Ishikawa (cell line): ENCODE measurements around the gene CADM2.

ENCODE experiments used
- CEBPB ChIP-seq: IDR thresholded peaks from 2 replicates; pipeline ENCODE4 v1.6.1; 2012
- CREB1 ChIP-seq: IDR thresholded peaks from 2 replicates; pipeline ENCODE4 v1.6.1; 2012; ENCODE audit warnings: low read depth
- EGR1 ChIP-seq: IDR thresholded peaks from 2 replicates; pipeline ENCODE4 v1.6.1; 2012
- EP300 ChIP-seq: IDR thresholded peaks from 2 replicates; pipeline ENCODE4 v1.6.1; 2012; ENCODE audit warnings: borderline replicate concordance
- FOXM1 ChIP-seq: IDR thresholded peaks from 2 replicates; pipeline ENCODE4 v1.6.1; 2012; ENCODE audit warnings: low read depth, borderline replicate concordance
- MAX ChIP-seq: IDR thresholded peaks from 2 replicates; pipeline ENCODE4 v1.6.1; 2012
- NFIC ChIP-seq: IDR thresholded peaks from 2 replicates; pipeline ENCODE4 v1.6.1; 2012
- RAD21 ChIP-seq: IDR thresholded peaks from 2 replicates; pipeline ENCODE4 v1.6.1; 2012; ENCODE audit warnings: low read depth
- REST ChIP-seq: IDR thresholded peaks from 2 replicates; pipeline ENCODE4 v1.6.1; 2012; ENCODE audit warnings: low read depth, mild to moderate bottlenecking
- TAF1 ChIP-seq: IDR thresholded peaks from 2 replicates; pipeline ENCODE4 v1.6.1; 2012; ENCODE audit warnings: low read depth, mild to moderate bottlenecking
- TCF12 ChIP-seq: IDR thresholded peaks from 2 replicates; pipeline ENCODE4 v1.6.1; 2012; ENCODE audit warnings: low read depth
- TEAD4 ChIP-seq: IDR thresholded peaks from 2 replicates; pipeline ENCODE4 v1.6.1; 2012
- USF1 ChIP-seq: IDR thresholded peaks from 2 replicates; pipeline ENCODE4 v1.6.1; 2012
- YY1 ChIP-seq: IDR thresholded peaks from 2 replicates; pipeline ENCODE4 v1.6.1; 2012; ENCODE audit warnings: low read depth
- ZBTB7A ChIP-seq: IDR thresholded peaks from 2 replicates; pipeline ENCODE4 v1.6.1; 2012; ENCODE audit warnings: low read depth

CADM2 gene

GRCh38 chr3:85193565-85193964 is 234.8 kb downstream of the CADM2 start:
- TF ChIP-seq EGR1: no peak
- TF ChIP-seq TAF1: no peak
- TF ChIP-seq TEAD4: no peak
- no peak for TF ChIP-seq CREB1
- no peak for TF ChIP-seq ZBTB7A
- no peak for TF ChIP-seq CEBPB

- TF ChIP-seq CREB1: no peak
- TF ChIP-seq NFIC: no peak
- no peak for TF ChIP-seq TCF12
- TF ChIP-seq EGR1: no peak
- TF ChIP-seq REST: no peak
- TF ChIP-seq EP300: no peak
- TF ChIP-seq USF1: no peak
- no peak for TF ChIP-seq ZBTB7A
- no peak for TF ChIP-seq FOXM1
- TF ChIP-seq RAD21: no peak
- no peak for TF ChIP-seq TEAD4
- no peak for TF ChIP-seq YY1
- TF ChIP-seq TAF1: no peak
- TF ChIP-seq CEBPB: no peak
- no peak for TF ChIP-seq MAX
These were observed 249.9 kb downstream of the CADM2 start for GRCh38 chr3:85208650-85209049.

GRCh38 chr3:85210540-85210939 is 251.8 kb downstream of the CADM2 start:
- no peak for TF ChIP-seq NFIC
- TF ChIP-seq USF1: no peak
- TF ChIP-seq RAD21: no peak
- no peak for TF ChIP-seq TAF1
- no peak for TF ChIP-seq CREB1
- no peak for TF ChIP-seq ZBTB7A
- no peak for TF ChIP-seq EGR1
- no peak for TF ChIP-seq REST
- no peak for TF ChIP-seq MAX

GRCh38 chr3:85228966-85229365 is 270.2 kb downstream of the CADM2 start:
- TF ChIP-seq CREB1: no peak
- TF ChIP-seq EGR1: no peak
- no peak for TF ChIP-seq CEBPB
- no peak for TF ChIP-seq ZBTB7A

- no peak for TF ChIP-seq TAF1
- TF ChIP-seq ZBTB7A: no peak
- no peak for TF ChIP-seq FOXM1
- TF ChIP-seq YY1: no peak
- TF ChIP-seq CREB1: no peak
- no peak for TF ChIP-seq NFIC
- no peak for TF ChIP-seq CEBPB
- no peak for TF ChIP-seq USF1
These were observed 285.3 kb downstream of the CADM2 start for GRCh38 chr3:85244091-85244490.

- TF ChIP-seq REST: no peak
These were observed 285.7 kb downstream of the CADM2 start for GRCh38 chr3:85244519-85244918.
